GM23248 (cell line): ENCODE measurements around the gene KLC1. TPM values are rescaled to one million over a fixed set of nuclear protein-coding genes. Genes with fewer than 3 reads are reported as not detected.

ENCODE experiments used
- DNase-seq: peaks from one replicate; pipeline ENCODE4 v3.0.0-alpha.2; 2015
- H2AFZ ChIP-seq: fragments of 200-600 bp; sonication (generic); 2 replicates; pipeline ENCODE4 v1.6.1; 2016; ENCODE audit warnings: antibody characterized with exemption
- H3F3A ChIP-seq: fragments of 200-600 bp; sonication (generic); 2 replicates; pipeline ENCODE4 v1.6.1; 2016; ENCODE audit warnings: mild to moderate bottlenecking, antibody characterized with exemption, mixed run types; ENCODE audit not compliant: insufficient read depth
- H3K27ac ChIP-seq: fragments of 200-600 bp; sonication (generic); 2 replicates; pipeline ENCODE4 v1.5.1; 2016; ENCODE audit warnings: mild to moderate bottlenecking
- H3K27me3 ChIP-seq: fragments of 200-600 bp; sonication (generic); replicated peaks from 2 replicates; pipeline ENCODE4 v1.6.1; 2016; ENCODE audit warnings: mild to moderate bottlenecking; ENCODE audit not compliant: insufficient read depth
- H3K36me3 ChIP-seq: fragments of 200-600 bp; sonication (generic); 2 replicates; pipeline ENCODE4 v1.6.1; 2016; ENCODE audit warnings: low read depth, mild to moderate bottlenecking
- H3K4me1 ChIP-seq: fragments of 200-600 bp; sonication (generic); 2 replicates; pipeline ENCODE4 v1.6.1; 2016; ENCODE audit warnings: mild to moderate bottlenecking; ENCODE audit not compliant: insufficient read depth
- H3K4me2 ChIP-seq: fragments of 200-600 bp; sonication (generic); one replicate; pipeline ENCODE4 v1.6.1; 2016; ENCODE audit warnings: mild to moderate bottlenecking; ENCODE audit not compliant: unreplicated experiment
- H3K4me3 ChIP-seq: fragments of 200-600 bp; sonication (generic); 2 replicates; pipeline ENCODE4 v1.5.1; 2016; ENCODE audit warnings: mild to moderate bottlenecking
- H3K79me2 ChIP-seq: fragments of 200-600 bp; sonication (generic); 2 replicates; pipeline ENCODE4 v1.6.1; 2016; ENCODE audit warnings: mild to moderate bottlenecking; ENCODE audit not compliant: insufficient read depth
- H3K9ac ChIP-seq: fragments of 200-600 bp; sonication (generic); 2 replicates; pipeline ENCODE4 v1.6.1; 2016; ENCODE audit warnings: mild to moderate bottlenecking
- H3K9me2 ChIP-seq: fragments of 200-600 bp; sonication (generic); 2 replicates; pipeline ENCODE4 v1.6.1; 2016; ENCODE audit warnings: mixed run types, mild to moderate bottlenecking, moderate library complexity; ENCODE audit not compliant: insufficient read depth
- H3K9me3 ChIP-seq: fragments of 200-600 bp; sonication (generic); one replicate; pipeline ENCODE4 v1.6.1; 2017; ENCODE audit warnings: low read depth
- H4K20me1 ChIP-seq: fragments of 200-600 bp; sonication (generic); 2 replicates; pipeline ENCODE4 v1.6.0; 2016; ENCODE audit not compliant: insufficient read depth
- EZH2 ChIP-seq: fragments of 200-600 bp; sonication (generic); IDR thresholded peaks from 2 replicates; pipeline ENCODE4 v1.6.1; 2018; ENCODE audit warnings: antibody characterized with exemption, mild to moderate bottlenecking; ENCODE audit not compliant: insufficient read depth, poor library complexity, severe bottlenecking
- EZH2phosphoT487 ChIP-seq: fragments of 200-600 bp; sonication (generic); IDR thresholded peaks from 2 replicates; pipeline ENCODE4 v1.6.1; 2018; ENCODE audit warnings: antibody characterized with exemption, moderate library complexity, mild to moderate bottlenecking, low read depth; ENCODE audit not compliant: insufficient read depth
- WGBS, 2 experiments: methylation state at CpG; one replicate each; pipeline ENCODE4 v1.1.6; 2015 to 2017; ENCODE audit warnings: low lambda C conversion rate in 2 of 2, low coverage in 1 of 2; ENCODE audit errors: missing lambda C conversion rate in 2 of 2; 5-methylcytosine and 5-hydroxymethylcytosine counted together
- in situ Hi-C: fragments of 300-500 bp; cut with MboI; formaldehyde crosslinking; loops from 2 replicates; pipeline ENCODE4 v1.15.0; 2020
- polyA plus RNA-seq: library from polyadenylated mRNA; unstranded; fragments of >200 nt; fragmentation: Nextera tagmentation; extraction: Ambion mirVana; gene quantifications from 2 replicates; pipeline ENCODE4 v1.2.1, GENCODE V29; 2016
- total RNA-seq: library from RNA; depleted of rRNA; stranded (reverse); fragments of >200 nt; shearing (Covaris generic); gene quantifications from 2 replicates; pipeline ENCODE4 v1.2.3, GENCODE V29; 2014

Gene KLC1
- total and polyA plus RNA-seq, 2 experiments from 2014 or later, result 184 to 410 TPM

- H4K20me1 ChIP-seq, result no peaks in the 10 kb centered on the region
- H3K4me2 ChIP-seq, result no peak overlapping the region
- H3K4me1 ChIP-seq, result no peaks in the 10 kb centered on the region
- H3F3A ChIP-seq, result 0 out of 2 replicates have a peak, but pooled peaks cover 6% of the 10 kb centered on the region
- no peaks in the 10 kb centered on the region for H3K9me3 ChIP-seq
- peaks cover 78% of the 10 kb centered on the region for H3K79me2 ChIP-seq
- no peaks in the 10 kb centered on the region for H3K9me2 ChIP-seq
- no peak for TF ChIP-seq EZH2phosphoT487
- no peak for TF ChIP-seq EZH2
- peak overlapping the region; percentile 26; the same call in 1 of the 2 replicates for H3K27ac ChIP-seq
- no peak for DNase-seq
- no peaks in the 10 kb centered on the region for H3K27me3 ChIP-seq
- no peak overlapping the region for H3K4me3 ChIP-seq
- H3K36me3 ChIP-seq, result peaks cover 48% of the 10 kb centered on the region
- H2AFZ ChIP-seq, result no peak overlapping the region
- in situ Hi-C loops, result no loop called here
- WGBS, 2 experiments, result 35 to 36% methylated on average over 3 of the region's 3 CpGs
- 0 out of 2 replicates have a peak overlapping the region, but pooled peaks have one; percentile 24 for H3K9ac ChIP-seq
These were observed 68.2 kb downstream of the KLC1 start for GRCh38 chr14:103697206-103697602.

- H3K27me3 ChIP-seq, result no peaks in the 10 kb centered on the region
- H3K4me2 ChIP-seq, result no peak overlapping the region
- TF ChIP-seq EZH2 (no peak), EZH2phosphoT487 (no peak)
- H3K36me3 ChIP-seq, result peaks cover 43% of the 10 kb centered on the region
- H3K9ac ChIP-seq, result no peak overlapping the region
- 81 to 87% methylated on average over 12 to 14 of the region's 14 CpGs for WGBS, 2 experiments
- H2AFZ ChIP-seq, result no peak overlapping the region
- H3K4me1 ChIP-seq, result no peaks in the 10 kb centered on the region
- in situ Hi-C loops, result no loop called here
- H3K27ac ChIP-seq, result no peak overlapping the region
- peaks cover 7% of the 10 kb centered on the region; the same call in 1 of the 2 replicates for H3F3A ChIP-seq
- no peak for DNase-seq
- H3K9me3 ChIP-seq, result no peaks in the 10 kb centered on the region
- H3K79me2 ChIP-seq, result peaks cover 72% of the 10 kb centered on the region
- H3K4me3 ChIP-seq, result no peak overlapping the region
- no peaks in the 10 kb centered on the region for H3K9me2 ChIP-seq
- H4K20me1 ChIP-seq, result no peaks in the 10 kb centered on the region
These were observed 68.8 kb downstream of the KLC1 start for GRCh38 chr14:103697603-103698379.

- no peaks in the 10 kb centered on the region for H3K9me2 ChIP-seq
- H3K27ac ChIP-seq, result no peak overlapping the region
- no peak overlapping the region for H3K9ac ChIP-seq
- peaks cover 34% of the 10 kb centered on the region for H3K36me3 ChIP-seq
- no peaks in the 10 kb centered on the region for H3K27me3 ChIP-seq
- no peaks in the 10 kb centered on the region for H3K4me1 ChIP-seq
- no peak overlapping the region for H3K4me3 ChIP-seq
- no peaks in the 10 kb centered on the region for H4K20me1 ChIP-seq
- H3F3A ChIP-seq, result peaks cover 11% of the 10 kb centered on the region; the same call in 1 of the 2 replicates
- DNase-seq, result no peak
- H3K4me2 ChIP-seq, result no peak overlapping the region
- peaks cover 64% of the 10 kb centered on the region for H3K79me2 ChIP-seq
- H2AFZ ChIP-seq, result no peak overlapping the region
- TF ChIP-seq EZH2phosphoT487 (no peak), EZH2 (no peak)
- WGBS, 2 experiments, result 82 to 85% methylated on average over 27 to 32 of the region's 33 CpGs
- no peaks in the 10 kb centered on the region for H3K9me3 ChIP-seq
- in situ Hi-C loops, result no loop called here
These were observed 69.6 kb downstream of the KLC1 start for GRCh38 chr14:103698380-103699260.

- no peaks in the 10 kb centered on the region for H3K9me2 ChIP-seq
- H3K79me2 ChIP-seq, result peaks cover 58% of the 10 kb centered on the region
- H3K4me2 ChIP-seq, result no peak overlapping the region
- TF ChIP-seq EZH2 (no peak), EZH2phosphoT487 (no peak)
- H3K27ac ChIP-seq, result no peak overlapping the region
- WGBS, 2 experiments, result 92 to 94% methylated on average over 17 of the region's 17 CpGs
- no peaks in the 10 kb centered on the region for H3K9me3 ChIP-seq
- peaks cover 11% of the 10 kb centered on the region; the same call in 1 of the 2 replicates for H3F3A ChIP-seq
- no peaks in the 10 kb centered on the region for H3K4me1 ChIP-seq
- DNase-seq, result no peak
- no peak overlapping the region for H2AFZ ChIP-seq
- H3K4me3 ChIP-seq, result no peak overlapping the region
- no peaks in the 10 kb centered on the region for H3K27me3 ChIP-seq
- no peak overlapping the region for H3K9ac ChIP-seq
- H4K20me1 ChIP-seq, result no peaks in the 10 kb centered on the region
- in situ Hi-C loops, result no loop called here
- peaks cover 28% of the 10 kb centered on the region for H3K36me3 ChIP-seq
These were observed 70.2 kb downstream of the KLC1 start for GRCh38 chr14:103699261-103699661.
